ENCODE results near the gene FGF3. TPM values are rescaled to one million over a fixed set of nuclear protein-coding genes. Genes with fewer than 3 reads are reported as not detected.

The FGF3 gene
- total RNA-seq, 1 experiment from 2014 or later: not detected

DNA sequence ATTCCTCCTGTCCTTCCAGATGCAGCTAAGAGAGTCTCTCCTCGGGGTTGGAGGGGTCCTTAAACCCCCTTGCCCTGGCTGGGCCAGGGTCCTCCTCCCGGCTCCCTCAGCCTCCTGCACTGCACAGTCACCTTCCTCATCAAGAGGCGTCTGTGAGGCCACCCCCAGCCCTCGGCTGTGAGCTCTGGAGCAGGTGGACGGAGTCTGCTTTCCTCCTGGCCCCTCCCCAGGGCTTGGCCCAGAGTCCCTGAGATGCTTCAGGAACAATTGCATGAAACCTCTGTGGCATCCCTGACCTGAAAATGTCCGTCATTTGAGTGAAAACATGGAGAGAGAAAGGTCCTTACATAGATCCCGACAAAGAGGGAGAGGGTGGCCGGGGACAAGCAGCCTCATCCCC is 6.7 kb upstream of the FGF3 start:
- Histone ChIP-seq H3K9ac (ENCODE audit: low read length) (no peak overlapping the region; the same call in 1 of the 2 replicates), H3K79me2 (ENCODE audit: low read length) (no peaks in the 10 kb centered on the region), H3F3A (ENCODE audit: low read length, unreplicated experiment) (no peaks in the 10 kb centered on the region), H3K4me3 (ENCODE audit: low read length) (no peak overlapping the region), H3K36me3 (ENCODE audit: low read depth, low read length) (no peaks in the 10 kb centered on the region), H3K4me1 (ENCODE audit: insufficient read depth, low read length) (peaks cover 13% of the 10 kb centered on the region), H3K27ac (ENCODE audit: low read length) (no peak overlapping the region), H4K20me1 (ENCODE audit: low read length) (no peaks in the 10 kb centered on the region), H3K27me3 (ENCODE audit: low read length) (0 out of 2 replicates have a peak, but pooled peaks cover 3% of the 10 kb centered on the region), H3K4me2 (ENCODE audit: low read length) (no peak overlapping the region), H2AFZ (ENCODE audit: low read length) (no peak overlapping the region), H3K9me3 (ENCODE audit: low read length) (no peaks in the 10 kb centered on the region), H3K9me2 (replicated peaks; ENCODE audit: low read length) (no peaks in the 10 kb centered on the region)
- no peak for DNase-seq
- CTCF ChIA-PET: no interaction called here
- TF ChIP-seq, protein P1, sequence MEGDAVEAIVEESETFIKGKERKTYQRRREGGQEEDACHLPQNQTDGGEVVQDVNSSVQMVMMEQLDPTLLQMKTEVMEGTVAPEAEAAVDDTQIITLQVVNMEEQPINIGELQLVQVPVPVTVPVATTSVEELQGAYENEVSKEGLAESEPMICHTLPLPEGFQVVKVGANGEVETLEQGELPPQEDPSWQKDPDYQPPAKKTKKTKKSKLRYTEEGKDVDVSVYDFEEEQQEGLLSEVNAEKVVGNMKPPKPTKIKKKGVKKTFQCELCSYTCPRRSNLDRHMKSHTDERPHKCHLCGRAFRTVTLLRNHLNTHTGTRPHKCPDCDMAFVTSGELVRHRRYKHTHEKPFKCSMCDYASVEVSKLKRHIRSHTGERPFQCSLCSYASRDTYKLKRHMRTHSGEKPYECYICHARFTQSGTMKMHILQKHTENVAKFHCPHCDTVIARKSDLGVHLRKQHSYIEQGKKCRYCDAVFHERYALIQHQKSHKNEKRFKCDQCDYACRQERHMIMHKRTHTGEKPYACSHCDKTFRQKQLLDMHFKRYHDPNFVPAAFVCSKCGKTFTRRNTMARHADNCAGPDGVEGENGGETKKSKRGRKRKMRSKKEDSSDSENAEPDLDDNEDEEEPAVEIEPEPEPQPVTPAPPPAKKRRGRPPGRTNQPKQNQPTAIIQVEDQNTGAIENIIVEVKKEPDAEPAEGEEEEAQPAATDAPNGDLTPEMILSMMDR (conservative IDR thresholded peaks at IDR 0.05; ENCODE audit: low read depth, low read length): no peak
- no peak for TF ChIP-seq EZH2 (IDR thresholded peaks at IDR 0.05; ENCODE audit: low read length, unreplicated experiment)
- no peak for TF ChIP-seq EZH2phosphoT487 (IDR thresholded peaks at IDR 0.05; ENCODE audit: borderline replicate concordance, low read length)
- no TSS peak for BruUV-seq (replicated peaks)
- intact Hi-C loops (cut with micrococcal nuclease): no loop called here
- POLR2A ChIA-PET (ENCODE audit: unreplicated experiment): no interaction called here
- no peak for ATAC-seq

DNA sequence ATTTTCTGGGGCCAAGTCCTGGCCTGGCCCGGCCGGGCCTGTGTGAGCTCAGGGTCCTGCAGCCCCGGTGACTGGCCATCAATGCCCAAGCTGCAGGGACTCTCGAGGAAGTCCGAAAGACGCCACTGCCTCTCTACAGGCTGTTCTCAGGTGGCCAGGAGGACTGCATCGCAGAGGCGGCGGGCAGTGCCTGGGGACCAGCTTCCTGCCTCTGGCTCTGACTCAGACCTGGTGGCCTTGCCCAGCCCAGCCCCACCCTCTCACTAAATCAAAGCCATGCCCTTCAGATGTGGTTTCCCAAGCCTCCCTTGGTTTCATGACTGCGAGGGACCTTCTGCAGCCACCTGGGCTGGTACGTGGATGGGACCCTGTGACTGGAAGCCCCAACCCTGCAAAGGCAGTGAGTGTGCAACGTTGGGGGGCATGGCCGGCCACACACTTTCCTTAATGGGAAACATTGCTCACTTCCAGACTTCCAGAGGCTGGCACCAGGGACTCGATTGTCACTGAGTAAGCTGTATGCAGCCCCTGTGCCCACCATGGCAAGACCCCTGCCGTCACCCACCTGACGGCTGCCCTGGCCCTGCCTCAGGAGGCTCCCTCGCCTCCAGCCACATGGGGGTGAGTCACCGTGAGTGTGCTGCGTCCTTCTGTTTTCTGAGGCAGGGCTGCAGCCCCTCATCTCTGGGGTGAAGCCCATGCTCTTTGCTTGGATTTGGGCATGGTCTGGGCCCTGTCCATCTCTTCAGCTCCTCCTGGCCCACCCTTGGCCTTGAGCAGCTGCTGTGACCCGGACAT is 6.0 kb upstream of the FGF3 start:
- Histone ChIP-seq H3K9me2 (replicated peaks; ENCODE audit: low read length) (no peaks in the 10 kb centered on the region), H3K9ac (ENCODE audit: low read length) (peak overlapping the region; percentile 37; the same call in 1 of the 2 replicates), H3K79me2 (ENCODE audit: low read length) (no peaks in the 10 kb centered on the region), H3K4me3 (ENCODE audit: low read length) (peak overlapping the region; percentile 10; the same call in 1 of the 2 replicates), H3K27me3 (ENCODE audit: low read length) (peaks cover 10% of the 10 kb centered on the region), H2AFZ (ENCODE audit: low read length) (peak overlapping the region; percentile 46; the same call in 1 of the 2 replicates), H3K36me3 (ENCODE audit: low read depth, low read length) (no peaks in the 10 kb centered on the region), H3K27ac (ENCODE audit: low read length) (peak overlapping the region; percentile 45), H4K20me1 (ENCODE audit: low read length) (no peaks in the 10 kb centered on the region), H3K9me3 (ENCODE audit: low read length) (no peaks in the 10 kb centered on the region), H3K4me1 (ENCODE audit: insufficient read depth, low read length) (peaks cover 13% of the 10 kb centered on the region), H3F3A (ENCODE audit: low read length, unreplicated experiment) (no peaks in the 10 kb centered on the region), H3K4me2 (ENCODE audit: low read length) (peak overlapping the region; percentile 75)
- CTCF ChIA-PET: no interaction called here
- TF ChIP-seq EZH2phosphoT487 (IDR thresholded peaks at IDR 0.05; ENCODE audit: borderline replicate concordance, low read length) (no peak), EZH2 (IDR thresholded peaks at IDR 0.05; ENCODE audit: low read length, unreplicated experiment) (no peak)
- ATAC-seq (peak; percentile 100), DNase-seq (peak; percentile 90)
- intact Hi-C loops (cut with micrococcal nuclease): no loop called here
- POLR2A ChIA-PET (ENCODE audit: unreplicated experiment): no interaction called here
- no TSS peak for BruUV-seq (replicated peaks)

DNA sequence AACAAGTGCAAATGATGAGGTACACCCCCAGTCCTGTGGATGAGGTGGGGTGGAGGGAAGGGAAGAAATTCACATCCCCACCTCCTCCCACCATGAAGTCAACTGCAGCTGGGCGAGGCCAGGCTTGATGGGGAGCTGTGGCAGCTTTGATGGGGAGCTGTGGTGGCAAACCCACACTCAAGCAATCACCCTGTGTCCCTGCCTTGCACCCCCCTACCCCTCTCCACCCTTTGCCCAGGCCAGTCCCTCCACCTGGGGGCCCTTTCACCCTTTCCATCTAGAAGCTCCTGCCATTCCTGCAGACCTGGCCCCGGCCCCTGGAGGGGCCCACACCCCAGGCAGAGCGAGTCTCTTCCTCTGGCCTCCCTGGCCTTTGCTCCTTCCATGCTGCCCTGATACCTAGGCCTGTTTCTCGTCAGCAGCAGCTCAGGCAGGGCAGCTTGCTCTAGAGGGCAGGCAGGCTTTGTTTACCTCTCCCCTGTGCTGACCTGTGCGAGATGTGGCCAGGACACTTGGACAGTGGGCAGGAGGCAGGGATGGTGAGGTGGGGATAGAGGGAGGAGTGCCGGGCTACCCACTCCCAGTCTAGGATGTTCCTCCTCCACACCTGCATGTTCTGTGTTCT is 4.5 kb upstream of the FGF3 start:
- intact Hi-C loops (cut with micrococcal nuclease): no loop called here
- BruUV-seq (replicated peaks): no TSS peak
- H3K9me3 ChIP-seq (ENCODE audit: low read length): no peaks in the 10 kb centered on the region
- no peaks in the 10 kb centered on the region for H3F3A ChIP-seq (ENCODE audit: low read length, unreplicated experiment)
- H3K4me3 ChIP-seq (ENCODE audit: low read length): no peak overlapping the region
- TF ChIP-seq, protein P1 (conservative IDR thresholded peaks at IDR 0.05; ENCODE audit: low read depth, low read length): no peak
- no peak for TF ChIP-seq EZH2 (IDR thresholded peaks at IDR 0.05; ENCODE audit: low read length, unreplicated experiment)
- TF ChIP-seq EZH2phosphoT487 (IDR thresholded peaks at IDR 0.05; ENCODE audit: borderline replicate concordance, low read length): no peak
- no peak overlapping the region for H3K9ac ChIP-seq (ENCODE audit: low read length)
- DNase-seq (no peak), ATAC-seq (no peak)
- H3K36me3 ChIP-seq (ENCODE audit: low read depth, low read length): no peaks in the 10 kb centered on the region
- H3K79me2 ChIP-seq (ENCODE audit: low read length): no peaks in the 10 kb centered on the region
- ChIA-PET CTCF (no interaction called here), POLR2A (ENCODE audit: unreplicated experiment) (no interaction called here)
- no peaks in the 10 kb centered on the region for H4K20me1 ChIP-seq (ENCODE audit: low read length)
- H3K4me1 ChIP-seq (ENCODE audit: insufficient read depth, low read length): peaks cover 13% of the 10 kb centered on the region
- H2AFZ ChIP-seq (ENCODE audit: low read length): no peak overlapping the region
- no peak overlapping the region for H3K4me2 ChIP-seq (ENCODE audit: low read length)
- H3K27me3 ChIP-seq (ENCODE audit: low read length): peaks cover 24% of the 10 kb centered on the region
- no peak overlapping the region for H3K27ac ChIP-seq (ENCODE audit: low read length)
- H3K9me2 ChIP-seq (replicated peaks; ENCODE audit: low read length): no peaks in the 10 kb centered on the region
